Trophoblast cell (in vitro differentiated cells and primary cell): ENCODE results near the gene RFX3.

ENCODE experiments used
- DNase-seq, 2 donors: peaks; one replicate each; pipeline ENCODE4 v3.0.0-alpha.2; 2016
- H2AFZ ChIP-seq: 2 replicates; pipeline ENCODE4 v1.6.1; 2013; ENCODE audit warnings: low read length, moderate library complexity, mild to moderate bottlenecking; ENCODE audit not compliant: insufficient read depth, poor library complexity
- H2AK5ac ChIP-seq: 2 replicates; pipeline ENCODE4 v1.6.1; 2013; ENCODE audit warnings: mild to moderate bottlenecking, low read length
- H2BK120ac ChIP-seq: 2 replicates; pipeline ENCODE4 v1.6.1; 2013; ENCODE audit warnings: low read length, mild to moderate bottlenecking, moderate library complexity; ENCODE audit not compliant: insufficient read depth, poor library complexity
- H2BK12ac ChIP-seq: 2 replicates; pipeline ENCODE4 v1.6.1; 2013; ENCODE audit warnings: mild to moderate bottlenecking, low read length, moderate library complexity
- H2BK5ac ChIP-seq: 2 replicates; pipeline ENCODE4 v1.6.1; 2013; ENCODE audit warnings: low read length, low read depth, moderate library complexity, mild to moderate bottlenecking; ENCODE audit not compliant: poor library complexity
- H3K14ac ChIP-seq: 2 replicates; pipeline ENCODE4 v1.6.1; 2013; ENCODE audit warnings: mild to moderate bottlenecking, low read length
- H3K18ac ChIP-seq: 2 replicates; pipeline ENCODE4 v1.6.1; 2013; ENCODE audit warnings: mild to moderate bottlenecking, low read length
- H3K23ac ChIP-seq: 2 replicates; pipeline ENCODE4 v1.6.1; 2013; ENCODE audit warnings: low read length
- H3K27ac ChIP-seq: 2 replicates; pipeline ENCODE4 v1.5.1; 2013; ENCODE audit warnings: low read depth, mild to moderate bottlenecking, inconsistent platforms, low read length, moderate library complexity
- H3K27me3 ChIP-seq: 2 replicates; pipeline ENCODE4 v1.6.1; 2013; ENCODE audit warnings: inconsistent platforms, mild to moderate bottlenecking, low read length, moderate library complexity; ENCODE audit not compliant: insufficient read depth
- H3K36me3 ChIP-seq, 2 experiments: 1 replicate in 1 of 2; 2 replicates in 1 of 2; pipeline ENCODE4 v1.6.1; 2013; ENCODE audit warnings: low read length in 2 of 2, mild to moderate bottlenecking in 2 of 2, moderate library complexity in 1 of 2; ENCODE audit not compliant: insufficient read depth in 2 of 2, control insufficient read depth in 1 of 2
- H3K4ac ChIP-seq: 2 replicates; pipeline ENCODE4 v1.6.1; 2013; ENCODE audit warnings: low read depth, mild to moderate bottlenecking, low read length, moderate library complexity
- H3K4me1 ChIP-seq, 2 experiments: 1 replicate in 1 of 2; 2 replicates in 1 of 2; pipeline ENCODE4 v1.6.1; 2013; ENCODE audit warnings: low read length in 2 of 2, mild to moderate bottlenecking in 2 of 2, moderate library complexity in 1 of 2; ENCODE audit not compliant: insufficient read depth in 2 of 2, control insufficient read depth in 1 of 2
- H3K4me2 ChIP-seq: 2 replicates; pipeline ENCODE4 v1.6.1; 2013; ENCODE audit warnings: inconsistent platforms, mild to moderate bottlenecking, low read length, moderate library complexity
- H3K4me3 ChIP-seq: 2 replicates; pipeline ENCODE4 v1.5.1; 2013; ENCODE audit warnings: mild to moderate bottlenecking, low read depth, low read length, inconsistent platforms
- H3K79me1 ChIP-seq: one replicate; pipeline ENCODE4 v1.6.1; 2013; ENCODE audit warnings: low read length
- H3K79me2 ChIP-seq: 2 replicates; pipeline ENCODE4 v1.6.1; 2013; ENCODE audit warnings: low read length, mild to moderate bottlenecking; ENCODE audit not compliant: control insufficient read depth, insufficient read depth, poor library complexity
- H3K9ac ChIP-seq: 2 replicates; pipeline ENCODE4 v1.6.1; 2013; ENCODE audit warnings: mild to moderate bottlenecking, low read length
- H3K9me3 ChIP-seq: 2 replicates; pipeline ENCODE4 v1.6.1; 2013; ENCODE audit warnings: low read depth, mild to moderate bottlenecking, control low read depth, inconsistent platforms, low read length; ENCODE audit not compliant: insufficient read depth
- H4K12ac ChIP-seq: 2 replicates; pipeline ENCODE4 v1.6.1; 2013; ENCODE audit warnings: low read depth, mild to moderate bottlenecking, low read length, moderate library complexity
- H4K8ac ChIP-seq: 2 replicates; pipeline ENCODE4 v1.6.1; 2013; ENCODE audit warnings: low read depth, mild to moderate bottlenecking, low read length, moderate library complexity
- H4K91ac ChIP-seq: one replicate; pipeline ENCODE4 v1.6.1; 2013; ENCODE audit warnings: low read depth, mild to moderate bottlenecking, low read length, moderate library complexity
- WGBS: extraction: QIAGEN DNeasy Blood & Tissue Kit; methylation state at CpG from one replicate; pipeline ENCODE4 v1.1.7; 2013; ENCODE audit warnings: missing lambda C conversion rate; ENCODE audit not compliant: insufficient read length, insufficient coverage; ENCODE audit errors: extremely low coverage; 5-methylcytosine and 5-hydroxymethylcytosine counted together

Gene RFX3

DNA sequence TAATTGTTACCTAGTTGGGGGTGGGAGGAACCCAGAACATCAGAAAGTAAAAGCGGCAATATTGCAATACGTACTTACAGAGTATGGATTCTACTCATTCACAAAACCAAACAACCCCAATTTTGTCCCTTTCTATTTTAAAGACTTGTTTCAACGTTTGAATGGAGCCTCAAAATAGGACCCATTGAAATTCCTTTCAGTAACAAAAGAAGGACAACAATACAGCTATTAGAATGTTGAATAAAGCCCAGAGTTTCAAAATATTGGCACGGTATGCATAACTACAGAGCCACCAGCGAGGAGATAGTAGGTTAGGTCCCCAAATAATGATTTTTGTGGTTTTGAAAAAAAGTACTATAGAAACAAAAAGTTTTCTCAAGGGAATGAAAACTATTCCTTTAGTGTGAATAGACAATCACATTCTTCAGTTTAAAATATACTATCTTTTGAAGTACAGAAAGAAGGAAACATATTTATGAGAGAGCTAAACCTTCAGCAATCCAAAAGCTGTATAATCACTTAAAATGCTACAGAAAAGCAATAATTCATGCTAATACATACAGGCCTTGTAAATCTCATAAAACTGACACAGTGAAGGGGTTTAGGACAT, 235.5 kb downstream of the RFX3 start:
- no peak overlapping the region for H3K18ac ChIP-seq
- no peaks in the 10 kb centered on the region for H3K79me2 ChIP-seq
- H2BK5ac ChIP-seq: no peak overlapping the region
- no peak overlapping the region for H3K4me3 ChIP-seq
- no peak overlapping the region for H4K91ac ChIP-seq
- H3K27me3 ChIP-seq: no peaks in the 10 kb centered on the region
- no peak overlapping the region for H2AFZ ChIP-seq
- H2AK5ac ChIP-seq: no peak overlapping the region
- no peak for DNase-seq
- H3K4me2 ChIP-seq: no peak overlapping the region
- no peak overlapping the region for H3K9ac ChIP-seq
- no peaks in the 10 kb centered on the region for H3K4me1 ChIP-seq
- H2BK12ac ChIP-seq: no peak overlapping the region
- no peaks in the 10 kb centered on the region for H3K9me3 ChIP-seq
- no peak overlapping the region for H4K12ac ChIP-seq
- H3K4ac ChIP-seq: no peak overlapping the region
- no peak overlapping the region for H3K23ac ChIP-seq
- H4K8ac ChIP-seq: no peak overlapping the region
- no peak overlapping the region for H3K27ac ChIP-seq
- no CpG with 5 or more reads among the region's 5 CpGs for WGBS
- no peak overlapping the region for H2BK120ac ChIP-seq
- H3K14ac ChIP-seq: no peak overlapping the region
- H3K79me1 ChIP-seq: no peaks in the 10 kb centered on the region
- H3K36me3 ChIP-seq: no peaks in the 10 kb centered on the region

DNA sequence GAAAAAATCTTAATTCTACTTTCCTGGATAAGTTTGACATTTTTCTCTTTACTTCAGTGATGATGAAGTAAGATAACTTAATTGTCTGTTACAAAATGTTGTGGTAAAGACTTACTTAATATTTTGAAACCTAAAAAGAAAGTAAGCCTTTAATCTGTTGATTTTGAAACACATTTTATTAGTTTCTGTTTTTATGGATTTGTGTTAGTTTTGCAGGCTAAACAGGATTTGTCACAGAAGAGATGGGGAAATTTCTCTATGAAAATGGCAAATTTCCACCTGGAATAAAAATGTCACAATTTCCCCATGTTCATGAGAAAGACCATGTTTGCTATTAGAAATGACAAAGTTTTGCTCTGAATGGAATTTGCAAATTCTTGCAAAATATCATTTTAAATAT, 237.1 kb downstream of the RFX3 start:
- no peak overlapping the region for H3K9ac ChIP-seq
- H4K91ac ChIP-seq: no peak overlapping the region
- no peak overlapping the region for H4K12ac ChIP-seq
- no peak overlapping the region for H2AFZ ChIP-seq
- H2AK5ac ChIP-seq: no peak overlapping the region
- no peak overlapping the region for H3K4me3 ChIP-seq
- H3K9me3 ChIP-seq: no peaks in the 10 kb centered on the region
- no peak overlapping the region for H3K14ac ChIP-seq
- no peak overlapping the region for H3K4me2 ChIP-seq
- DNase-seq: no peak
- H3K4ac ChIP-seq: no peak overlapping the region
- H3K79me2 ChIP-seq: no peaks in the 10 kb centered on the region
- H2BK5ac ChIP-seq: no peak overlapping the region
- H3K18ac ChIP-seq: no peak overlapping the region
- H4K8ac ChIP-seq: no peak overlapping the region
- H3K4me1 ChIP-seq: no peaks in the 10 kb centered on the region
- no peaks in the 10 kb centered on the region for H3K79me1 ChIP-seq
- H3K27me3 ChIP-seq: no peaks in the 10 kb centered on the region
- H3K23ac ChIP-seq: no peak overlapping the region
- no peak overlapping the region for H2BK12ac ChIP-seq
- no peak overlapping the region for H3K27ac ChIP-seq
- no peaks in the 10 kb centered on the region for H3K36me3 ChIP-seq
- no peak overlapping the region for H2BK120ac ChIP-seq

DNA sequence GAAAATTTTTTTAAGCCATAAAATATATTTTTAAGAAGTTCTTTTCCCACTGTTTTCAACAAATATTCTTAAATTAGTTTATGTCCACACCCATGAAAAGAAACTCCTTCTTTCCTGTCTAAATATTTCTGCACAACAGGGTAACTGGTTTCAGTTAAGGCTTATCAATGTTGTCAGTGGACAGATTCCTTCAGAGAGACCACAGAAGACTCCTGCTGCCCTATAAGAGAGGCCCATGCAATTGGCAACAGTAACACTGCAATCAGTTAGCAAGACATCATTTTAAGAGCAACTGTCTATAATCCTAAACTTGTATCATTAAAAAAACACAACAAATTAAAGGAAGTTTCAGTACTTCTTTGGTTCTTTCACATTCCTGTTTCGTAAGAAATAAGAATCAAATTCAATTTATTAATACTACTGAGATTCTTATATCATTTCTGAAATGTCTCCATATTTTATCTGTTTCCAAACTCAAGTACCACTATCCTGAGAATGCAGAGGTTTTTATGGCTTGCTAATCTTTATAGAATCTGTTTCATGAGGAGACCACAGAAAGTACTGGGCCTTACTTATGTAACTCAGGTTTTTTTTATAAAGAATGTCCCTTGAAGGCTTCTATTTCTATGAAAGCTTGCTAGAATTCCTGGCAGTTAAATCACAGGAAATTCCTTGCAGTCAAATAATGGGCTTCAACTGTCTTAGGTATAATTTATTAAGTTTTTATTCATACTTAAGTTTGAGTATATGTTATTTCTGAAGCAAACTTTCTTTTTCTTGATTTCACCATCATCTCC, 240.2 kb downstream of the RFX3 start:
- Histone ChIP-seq H3K27me3 (no peaks in the 10 kb centered on the region), H3K23ac (no peak overlapping the region), H3K4me1 (no peaks in the 10 kb centered on the region), H3K9ac (no peak overlapping the region), H3K36me3 (no peaks in the 10 kb centered on the region), H3K27ac (no peak overlapping the region), H2BK5ac (no peak overlapping the region), H4K8ac (no peak overlapping the region), H3K18ac (no peak overlapping the region), H3K79me1 (no peaks in the 10 kb centered on the region), H2BK120ac (no peak overlapping the region), H4K91ac (no peak overlapping the region), H3K79me2 (no peaks in the 10 kb centered on the region), H2BK12ac (no peak overlapping the region), H2AFZ (no peak overlapping the region), H3K9me3 (no peaks in the 10 kb centered on the region), H3K4ac (no peak overlapping the region), H4K12ac (no peak overlapping the region), H3K14ac (no peak overlapping the region), H2AK5ac (no peak overlapping the region), H3K4me3 (no peak overlapping the region), H3K4me2 (no peak overlapping the region)
- WGBS: no CpG with 5 or more reads among the region's 1 CpG
- no peak for DNase-seq

DNA sequence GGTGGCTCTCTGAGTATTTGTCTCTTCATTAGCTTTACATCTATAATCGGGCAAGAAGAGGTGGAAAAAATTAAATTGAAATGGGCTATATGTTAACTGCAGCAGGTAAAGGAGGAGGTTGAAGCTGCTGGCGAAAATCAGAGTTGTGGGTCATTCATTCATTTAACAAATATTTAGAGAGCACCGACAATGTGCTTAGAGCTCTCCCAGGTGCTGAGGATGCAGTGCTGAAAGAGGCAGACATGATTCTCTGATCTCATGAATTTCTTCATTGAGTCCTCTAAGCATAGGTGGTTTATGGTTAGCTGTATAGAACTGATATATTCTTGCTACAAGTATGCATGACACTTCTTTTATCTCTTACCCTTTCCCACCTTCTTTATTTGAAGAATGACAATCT, 243.4 kb downstream of the RFX3 start:
- Histone ChIP-seq H3K4me3 (no peak overlapping the region), H3K4me1 (no peaks in the 10 kb centered on the region)
- no CpG with 5 or more reads among the region's 3 CpGs for WGBS

More for the DNA sequence above, 243.4 kb downstream of the RFX3 start:
- no peaks in the 10 kb centered on the region for H3K9me3 ChIP-seq
- H2AK5ac ChIP-seq: no peak overlapping the region
- no peak overlapping the region for H4K8ac ChIP-seq
- no peak overlapping the region for H3K9ac ChIP-seq
- H3K23ac ChIP-seq: no peak overlapping the region
- H2AFZ ChIP-seq: no peak overlapping the region
- no peak overlapping the region for H3K4ac ChIP-seq
- no peaks in the 10 kb centered on the region for H3K79me2 ChIP-seq
- H3K27ac ChIP-seq: no peak overlapping the region
- H3K4me2 ChIP-seq: no peak overlapping the region
- no peak overlapping the region for H2BK5ac ChIP-seq
- no peak overlapping the region for H2BK120ac ChIP-seq
- H3K27me3 ChIP-seq: no peaks in the 10 kb centered on the region
- H3K18ac ChIP-seq: no peak overlapping the region
- H4K91ac ChIP-seq: no peak overlapping the region
- H3K79me1 ChIP-seq: no peaks in the 10 kb centered on the region
- no peak overlapping the region for H2BK12ac ChIP-seq
- no peaks in the 10 kb centered on the region for H3K36me3 ChIP-seq
- DNase-seq: no peak
- no peak overlapping the region for H3K14ac ChIP-seq
- H4K12ac ChIP-seq: no peak overlapping the region
